Ovary (tissue), 3 donors: ENCODE data around the gene PYGB.

Experiments used
- EP300 ChIP-seq: sonication (generic); formaldehyde crosslinking; IDR thresholded peaks from one replicate; pipeline ENCODE4 v1.6.1; 2017; ENCODE audit warnings: antibody characterized with exemption
- POLR2A ChIP-seq: fragments of 450-650 bp; IDR thresholded peaks from one replicate; pipeline ENCODE4 v1.6.1; 2017; ENCODE audit warnings: antibody characterized with exemption, mild to moderate bottlenecking, moderate library complexity
- TF ChIP-seq, protein P1 (sequence below), 3 donors: fragments of 450-650 bp in 2 of 3; fragments of 200-600 bp in 1 of 3; IDR thresholded peaks; one replicate each; pipeline versions ENCODE4 v1.5.1 to v1.8.0; 2016 to 2022; ENCODE audit warnings: antibody characterized with exemption in 3 of 3, mild to moderate bottlenecking in 1 of 3
- donor health status: DM: no; HTN: no; CAD: no.

DNA sequence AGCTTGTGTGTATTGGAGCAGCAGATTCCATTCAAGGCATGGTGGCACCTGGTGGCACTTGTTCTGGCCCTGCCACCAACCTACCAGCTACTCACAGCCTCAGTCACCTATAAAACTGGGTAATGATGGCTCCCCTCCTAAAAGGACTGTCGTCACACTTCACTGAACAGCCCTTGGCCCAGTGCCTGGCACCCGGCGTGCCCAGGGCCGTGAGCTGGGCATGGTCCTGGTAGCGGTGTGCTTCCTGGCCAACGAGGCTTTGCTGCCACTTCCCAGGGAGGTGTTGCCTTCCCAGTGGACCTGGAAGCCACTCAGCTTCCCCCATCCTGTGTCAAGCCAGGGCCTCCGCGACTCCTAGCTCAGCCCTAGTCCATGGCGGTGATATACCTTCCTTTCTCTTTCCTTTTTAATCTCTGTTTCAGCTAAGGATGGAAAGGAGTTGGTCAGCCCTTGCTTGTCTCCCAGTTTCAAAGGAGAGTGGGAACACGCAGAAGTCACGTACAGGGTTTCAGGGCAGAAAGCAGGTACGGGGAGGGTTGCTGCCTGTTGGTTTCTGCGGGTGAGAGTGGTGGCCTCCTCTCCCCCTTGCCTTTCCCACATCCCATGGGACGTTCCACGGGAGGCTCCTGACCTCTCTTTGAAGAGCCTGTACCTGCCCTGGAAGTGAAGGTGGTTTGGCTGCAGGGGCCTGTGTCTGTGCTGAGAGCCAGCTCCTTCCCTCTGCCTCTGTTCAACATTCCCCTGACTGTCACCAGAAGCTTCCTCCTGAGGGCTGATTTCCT is 26.9 kb upstream of the PYGB start:
- TF ChIP-seq, protein P1, sequence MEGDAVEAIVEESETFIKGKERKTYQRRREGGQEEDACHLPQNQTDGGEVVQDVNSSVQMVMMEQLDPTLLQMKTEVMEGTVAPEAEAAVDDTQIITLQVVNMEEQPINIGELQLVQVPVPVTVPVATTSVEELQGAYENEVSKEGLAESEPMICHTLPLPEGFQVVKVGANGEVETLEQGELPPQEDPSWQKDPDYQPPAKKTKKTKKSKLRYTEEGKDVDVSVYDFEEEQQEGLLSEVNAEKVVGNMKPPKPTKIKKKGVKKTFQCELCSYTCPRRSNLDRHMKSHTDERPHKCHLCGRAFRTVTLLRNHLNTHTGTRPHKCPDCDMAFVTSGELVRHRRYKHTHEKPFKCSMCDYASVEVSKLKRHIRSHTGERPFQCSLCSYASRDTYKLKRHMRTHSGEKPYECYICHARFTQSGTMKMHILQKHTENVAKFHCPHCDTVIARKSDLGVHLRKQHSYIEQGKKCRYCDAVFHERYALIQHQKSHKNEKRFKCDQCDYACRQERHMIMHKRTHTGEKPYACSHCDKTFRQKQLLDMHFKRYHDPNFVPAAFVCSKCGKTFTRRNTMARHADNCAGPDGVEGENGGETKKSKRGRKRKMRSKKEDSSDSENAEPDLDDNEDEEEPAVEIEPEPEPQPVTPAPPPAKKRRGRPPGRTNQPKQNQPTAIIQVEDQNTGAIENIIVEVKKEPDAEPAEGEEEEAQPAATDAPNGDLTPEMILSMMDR (IDR thresholded peaks at IDR 0.05), result no peak
- TF ChIP-seq POLR2A (no peak), EP300 (no peak)
